Loucy (cell line): ENCODE data around the gene PAEP.

Experiments used
- H2AFZ ChIP-seq: fragments of 200-600 bp; sonication (generic); 2 replicates; pipeline ENCODE4 v1.6.0; 2016; ENCODE audit warnings: antibody characterized with exemption, mild to moderate bottlenecking, low read length, moderate library complexity
- H3F3A ChIP-seq: fragments of 200-600 bp; 2 replicates; pipeline ENCODE4 v1.6.0; 2016; ENCODE audit warnings: antibody characterized with exemption, low read depth, mild to moderate bottlenecking
- H3K27me3 ChIP-seq: fragments of 200-600 bp; sonication (generic); 2 replicates; pipeline ENCODE4 v1.6.1; 2014; ENCODE audit warnings: low read length, mild to moderate bottlenecking; ENCODE audit not compliant: insufficient read depth, poor library complexity, severe bottlenecking
- H3K36me3 ChIP-seq: fragments of 200-600 bp; sonication (generic); 2 replicates; pipeline ENCODE4 v1.6.1; 2016; ENCODE audit warnings: low read length; ENCODE audit not compliant: insufficient read depth
- H3K4me1 ChIP-seq: fragments of 200-600 bp; sonication (generic); 2 replicates; pipeline ENCODE4 v1.5.1; 2014; ENCODE audit warnings: low read length, mild to moderate bottlenecking; ENCODE audit not compliant: insufficient read depth, poor library complexity, severe bottlenecking
- H3K4me2 ChIP-seq: fragments of 200-600 bp; sonication (generic); 2 replicates; pipeline ENCODE4 v1.6.0; 2014; ENCODE audit warnings: antibody characterized with exemption, low read length, low read depth, mild to moderate bottlenecking; ENCODE audit not compliant: poor library complexity, severe bottlenecking
- H3K4me3 ChIP-seq: fragments of 200-600 bp; sonication (generic); 2 replicates; pipeline ENCODE4 v1.5.1; 2014; ENCODE audit warnings: low read length, mild to moderate bottlenecking, mixed read lengths; ENCODE audit not compliant: poor library complexity, severe bottlenecking
- H3K79me2 ChIP-seq: fragments of 200-600 bp; sonication (generic); 2 replicates; pipeline ENCODE4 v1.6.1; 2014; ENCODE audit warnings: low read length; ENCODE audit not compliant: insufficient read depth
- H3K9ac ChIP-seq: fragments of 200-600 bp; sonication (generic); 2 replicates; pipeline ENCODE4 v1.6.0; 2014; ENCODE audit warnings: mild to moderate bottlenecking, low read depth, low read length, moderate library complexity; ENCODE audit not compliant: poor library complexity, severe bottlenecking
- H3K9me2 ChIP-seq: fragments of 200-600 bp; sonication (generic); replicated peaks from 2 replicates; pipeline ENCODE4 v1.6.1; 2016; ENCODE audit warnings: low read depth, low read length, mixed read lengths
- H3K9me3 ChIP-seq: fragments of 200-600 bp; sonication (generic); 2 replicates; pipeline ENCODE4 v1.6.1; 2014; ENCODE audit warnings: mild to moderate bottlenecking, antibody characterized with exemption, low read length, low read depth; ENCODE audit not compliant: insufficient read depth
- H4K20me1 ChIP-seq: fragments of 200-600 bp; sonication (generic); 2 replicates; pipeline ENCODE4 v1.6.0; 2014; ENCODE audit warnings: antibody characterized with exemption, low read length, mild to moderate bottlenecking; ENCODE audit not compliant: insufficient read depth, poor library complexity, severe bottlenecking
- CTCF ChIP-seq: fragments of 200-600 bp; sonication (generic); conservative IDR thresholded peaks from 2 replicates; pipeline ENCODE4 v1.5.1; 2014; ENCODE audit warnings: mild to moderate bottlenecking, antibody characterized with exemption, low read length
- EZH2phosphoT487 ChIP-seq: fragments of 200-600 bp; IDR thresholded peaks from 2 replicates; pipeline ENCODE4 v1.6.1; 2018; ENCODE audit warnings: antibody characterized with exemption, mild to moderate bottlenecking, moderate library complexity, borderline replicate concordance

Gene PAEP

DNA sequence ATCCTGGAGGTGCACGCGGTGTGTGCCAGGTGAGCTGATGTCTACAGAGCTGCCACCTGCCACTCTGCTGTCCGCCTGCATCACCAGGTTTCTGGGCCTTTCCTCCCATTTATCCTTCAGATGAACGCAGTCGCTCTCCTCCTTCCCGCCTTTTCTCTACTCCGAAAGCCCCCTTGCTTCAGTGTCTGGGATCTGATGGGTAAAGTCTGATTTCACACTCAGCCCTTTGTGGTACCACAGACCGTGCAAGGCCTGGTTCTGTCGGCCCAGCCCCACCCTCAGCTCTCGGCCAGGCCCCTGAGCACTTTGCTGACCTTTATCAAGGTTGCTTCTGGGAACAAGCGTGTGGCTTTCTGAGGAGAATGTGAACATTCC, 45.3 kb downstream of the PAEP start:
- Histone ChIP-seq H3K79me2 (no peaks in the 10 kb centered on the region), H3K9me2 (no peaks in the 10 kb centered on the region), H3K36me3 (no peaks in the 10 kb centered on the region), H3K9ac (no peak overlapping the region), H2AFZ (no peak overlapping the region), H3K4me3 (no peak overlapping the region), H3K4me2 (no peak overlapping the region), H3K9me3 (peaks cover 10% of the 10 kb centered on the region; the same call in 1 of the 2 replicates), H3F3A (no peaks in the 10 kb centered on the region), H3K27me3 (no peaks in the 10 kb centered on the region), H4K20me1 (no peaks in the 10 kb centered on the region), H3K4me1 (no peaks in the 10 kb centered on the region)
- TF ChIP-seq EZH2phosphoT487 (no peak), CTCF (no peak)

DNA sequence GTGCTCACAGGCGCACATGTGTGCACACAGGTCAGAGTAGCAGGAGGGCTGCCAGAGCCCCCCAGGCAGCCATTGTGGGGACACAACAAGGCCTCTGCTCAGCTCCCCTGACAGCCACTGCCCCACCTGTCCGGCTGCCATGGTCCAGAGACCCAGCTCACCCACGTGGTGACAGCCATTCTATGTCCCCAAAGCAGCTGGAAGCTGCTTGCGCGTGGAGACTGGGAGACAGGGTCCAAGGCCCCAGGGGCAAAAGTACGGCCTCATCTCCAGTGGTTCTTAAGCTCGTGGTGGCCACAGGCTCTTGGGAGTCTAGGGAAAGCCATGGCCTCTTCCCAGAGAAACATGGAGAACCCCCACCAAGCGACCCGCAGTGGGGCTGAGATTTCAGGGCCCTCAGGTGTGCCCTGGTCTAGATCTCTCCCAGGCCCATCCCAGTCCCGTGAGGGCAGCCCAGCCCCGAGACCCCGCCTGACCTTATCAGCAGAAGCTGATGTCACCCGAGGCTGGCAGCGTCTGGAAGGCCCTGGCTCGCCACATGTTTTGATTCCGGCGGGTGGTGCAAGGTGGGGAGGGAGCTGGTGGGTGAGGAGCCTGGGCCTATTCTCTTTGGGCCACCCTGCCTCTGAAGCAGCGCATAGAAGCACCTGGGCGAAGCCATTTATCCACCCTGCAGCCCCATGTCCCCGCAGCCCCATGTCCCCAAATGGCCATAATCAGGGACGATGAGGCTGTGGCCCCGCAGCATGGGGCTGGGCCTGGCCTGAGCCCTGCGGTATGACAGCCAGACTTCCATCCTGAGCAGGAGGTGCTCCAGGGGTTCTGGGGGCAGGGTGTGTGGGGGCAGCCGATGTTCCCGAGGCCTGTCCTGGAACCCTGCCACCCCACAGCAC, 46.1 kb downstream of the PAEP start:
- Histone ChIP-seq H4K20me1 (no peaks in the 10 kb centered on the region), H3K9me2 (no peaks in the 10 kb centered on the region), H3K4me3 (no peak overlapping the region), H3K27me3 (no peaks in the 10 kb centered on the region), H3K4me1 (no peaks in the 10 kb centered on the region), H3K36me3 (no peaks in the 10 kb centered on the region), H3F3A (no peaks in the 10 kb centered on the region), H3K4me2 (no peak overlapping the region), H2AFZ (no peak overlapping the region), H3K9me3 (peaks cover 10% of the 10 kb centered on the region; the same call in 1 of the 2 replicates), H3K9ac (no peak overlapping the region), H3K79me2 (no peaks in the 10 kb centered on the region)
- TF ChIP-seq EZH2phosphoT487 (no peak), CTCF (no peak)

GRCh38 chr9:135608294-135608998, 46.9 kb downstream of the PAEP start:
- Histone ChIP-seq H2AFZ (no peak overlapping the region), H3K27me3 (no peaks in the 10 kb centered on the region), H3K9me2 (no peaks in the 10 kb centered on the region)

More at GRCh38 chr9:135608294-135608998, 46.9 kb downstream of the PAEP start:
- Histone ChIP-seq H3K79me2 (no peaks in the 10 kb centered on the region), H3F3A (no peaks in the 10 kb centered on the region), H3K4me2 (no peak overlapping the region), H3K4me1 (no peaks in the 10 kb centered on the region), H3K4me3 (no peak overlapping the region), H3K9me3 (peaks cover 10% of the 10 kb centered on the region; the same call in 1 of the 2 replicates), H3K9ac (no peak overlapping the region), H3K36me3 (no peaks in the 10 kb centered on the region), H4K20me1 (no peaks in the 10 kb centered on the region)
- TF ChIP-seq CTCF (no peak), EZH2phosphoT487 (no peak)
